AG04450 (cell line): ENCODE data around the gene SLC4A5. TPM values are rescaled to one million over a fixed set of nuclear protein-coding genes. Genes with fewer than 3 reads are reported as not detected.
A peak's percentile ranks its signal among the peaks of the same experiment; 100 is the strongest.

ENCODE experiments used
- CTCF ChIA-PET: fragments of 300-600, 350-600 bp; formaldehyde crosslinking; extraction: SDS; loops from one replicate; lab custom pipeline; 2022; ENCODE audit warnings: antibody characterized with exemption, inconsistent platforms; lab: Charles Lee
- POLR2A ChIA-PET: fragments of 350-600 bp; formaldehyde crosslinking; extraction: SDS; loops from one replicate; lab custom pipeline; 2021; ENCODE audit warnings: antibody characterized with exemption, inconsistent platforms; lab: Yijun Ruan, JAX
- DNase-seq: peaks from one replicate; pipeline ENCODE4 v3.0.0-alpha.2; 2011; ENCODE audit warnings: low read depth, low spot score
- H3K27ac ChIP-seq: one replicate; pipeline ENCODE4 v1.5.1; 2012; ENCODE audit warnings: low read depth, low read length, control low read depth
- H3K27me3 ChIP-seq: one replicate; pipeline ENCODE4 v1.6.0; 2012; ENCODE audit warnings: low read length; ENCODE audit not compliant: control insufficient read depth, insufficient read depth
- H3K4me3 ChIP-seq: 2 replicates; pipeline ENCODE4 v1.5.1; 2011; ENCODE audit warnings: mild to moderate bottlenecking, low read depth, low read length, control low read depth
- H3K9me3 ChIP-seq: 2 replicates; pipeline ENCODE4 v1.5.1; 2012; ENCODE audit warnings: low read length; ENCODE audit not compliant: control insufficient read depth, insufficient read depth
- CTCF ChIP-seq: IDR thresholded peaks from 2 replicates; pipeline ENCODE4 v1.5.1; 2011; ENCODE audit warnings: low read depth, low read length, control low read depth, inconsistent platforms
- polyA plus RNA-seq: library from polyadenylated mRNA; depleted of rRNA; stranded (reverse); fragments of >200 nt; gene quantifications from 2 replicates; pipeline ENCODE4 v1.2.3, GENCODE V29; 2011

Gene SLC4A5
- polyA plus RNA-seq, 1 experiment, result 0.15 TPM

- ChIA-PET POLR2A (no interaction called here), CTCF (no interaction called here)
- TF ChIP-seq CTCF, result no peak
- H3K4me3 ChIP-seq, result no peak overlapping the region
- peaks cover 6% of the 10 kb centered on the region for H3K27me3 ChIP-seq
- H3K27ac ChIP-seq, result no peak overlapping the region
- H3K9me3 ChIP-seq, result no peaks in the 10 kb centered on the region
- DNase-seq, result no peak
These were observed 117.3 kb downstream of the SLC4A5 start for GRCh38 chr2:74225698-74226459.

- H3K27me3 ChIP-seq, result peaks cover 6% of the 10 kb centered on the region
- H3K4me3 ChIP-seq, result no peak overlapping the region
- TF ChIP-seq CTCF, result no peak
- POLR2A ChIA-PET, result no interaction called here
- no peak overlapping the region for H3K27ac ChIP-seq
- H3K9me3 ChIP-seq, result no peaks in the 10 kb centered on the region
- CTCF ChIA-PET, result no interaction called here
- no peak for DNase-seq
These were observed 119.1 kb downstream of the SLC4A5 start for GRCh38 chr2:74223941-74224770.

DNA sequence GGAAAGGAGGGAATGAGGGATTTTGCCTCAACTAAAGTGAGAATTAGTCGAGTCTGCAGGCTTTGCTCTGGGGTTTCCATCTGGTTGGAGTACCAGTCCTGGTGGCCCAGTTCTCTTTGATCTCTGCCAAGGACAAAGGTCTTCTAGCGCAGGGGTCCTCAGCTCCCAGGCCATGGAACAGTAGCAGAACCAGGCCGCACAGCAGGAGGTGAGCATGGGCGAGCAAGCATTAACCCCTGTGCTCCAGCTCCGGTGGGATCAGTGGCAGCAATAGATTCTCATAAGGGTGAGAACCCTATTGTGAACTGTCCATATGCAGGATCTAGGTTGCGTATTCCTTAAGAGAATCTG is 120.9 kb downstream of the SLC4A5 start:
- peaks cover 6% of the 10 kb centered on the region for H3K27me3 ChIP-seq
- ChIA-PET POLR2A (no interaction called here), CTCF (no interaction called here)
- H3K9me3 ChIP-seq, result no peaks in the 10 kb centered on the region
- no peak for TF ChIP-seq CTCF
- no peak for DNase-seq
- no peak overlapping the region for H3K4me3 ChIP-seq
- H3K27ac ChIP-seq, result peak overlapping the region; percentile 1

GRCh38 chr2:74221604-74222299 is 121.5 kb downstream of the SLC4A5 start:
- POLR2A ChIA-PET, result no interaction called here
- Histone ChIP-seq H3K27me3 (peaks cover 3% of the 10 kb centered on the region), H3K9me3 (no peaks in the 10 kb centered on the region), H3K4me3 (no peak overlapping the region), H3K27ac (peak overlapping the region; percentile 1)
- DNase-seq, result no peak
- CTCF ChIA-PET, result no interaction called here
- no peak for TF ChIP-seq CTCF
